GM18861 (cell line): ENCODE data around the gene MED13.
"Not testable (repeated sequence)": the region's sequence is repeated elsewhere in the genome, so short reads cannot be mapped to it uniquely, and the experiment has no call there.

ENCODE experiments used
- ATAC-seq: cut with Tn5 transposase; IDR thresholded peaks from one replicate; pipeline ENCODE4 v1.9.1; 2021; ENCODE audit not compliant: unreplicated experiment

The MED13 gene

GRCh38 chr17:62057696-62058095, 7.4 kb downstream of the MED13 start:
- no peak for ATAC-seq

GRCh38 chr17:62052765-62053338, 12.2 kb downstream of the MED13 start:
- no peak for ATAC-seq

- no peak for ATAC-seq
Measured at GRCh38 chr17:62051053-62051452, 14.0 kb downstream of the MED13 start.

GRCh38 chr17:62049299-62049698, 15.8 kb downstream of the MED13 start:
- no peak for ATAC-seq

GRCh38 chr17:62048262-62048661, 16.8 kb downstream of the MED13 start:
- ATAC-seq, result no peak

GRCh38 chr17:62045517-62045916, 19.6 kb downstream of the MED13 start:
- ATAC-seq, result no peak

GRCh38 chr17:62045109-62045508, 20.0 kb downstream of the MED13 start:
- ATAC-seq, result no peak

GRCh38 chr17:62043602-62044001, 21.5 kb downstream of the MED13 start:
- ATAC-seq, result no peak

- ATAC-seq, result no peak
Measured at GRCh38 chr17:62043140-62043539, 21.9 kb downstream of the MED13 start.

GRCh38 chr17:62038248-62038647, 26.8 kb downstream of the MED13 start:
- no peak for ATAC-seq

- no peak for ATAC-seq
Measured at GRCh38 chr17:62033317-62033716, 31.8 kb downstream of the MED13 start.

GRCh38 chr17:62032480-62032879, 32.6 kb downstream of the MED13 start:
- no peak for ATAC-seq

- no peak for ATAC-seq
Measured at GRCh38 chr17:62030264-62030663, 34.8 kb downstream of the MED13 start.

- no peak for ATAC-seq
Measured at GRCh38 chr17:62024866-62025265, 40.2 kb downstream of the MED13 start.

GRCh38 chr17:62017912-62018311, 47.2 kb downstream of the MED13 start:
- no peak for ATAC-seq

- no peak for ATAC-seq
Measured at GRCh38 chr17:62017496-62017895, 47.6 kb downstream of the MED13 start.

GRCh38 chr17:62014526-62014925, 50.6 kb downstream of the MED13 start:
- no peak for ATAC-seq

- ATAC-seq, result no peak
Measured at GRCh38 chr17:62009220-62009619, 55.9 kb downstream of the MED13 start.

GRCh38 chr17:62008294-62008693, 56.8 kb downstream of the MED13 start:
- no peak for ATAC-seq

GRCh38 chr17:62004388-62004787, 60.7 kb downstream of the MED13 start:
- ATAC-seq, result no peak

GRCh38 chr17:62003141-62003540, 61.9 kb downstream of the MED13 start:
- ATAC-seq, result not testable (repeated sequence)

- ATAC-seq, result no peak
Measured at GRCh38 chr17:62001105-62001504, 64.0 kb downstream of the MED13 start.

- no peak for ATAC-seq
Measured at GRCh38 chr17:62000186-62000585, 64.9 kb downstream of the MED13 start.
